Activated CD4-positive, alpha-beta memory T cell treated with anti-CD3 and anti-CD28 coated beads for 36 hours (primary cell): ENCODE results near the gene TMEM138. TPM values are rescaled to one million over a fixed set of nuclear protein-coding genes. Genes with fewer than 3 reads are reported as not detected.

Experiments
- CTCF ChIA-PET: fragments of 350-600 bp; sonication (Branson Sonifier 250); formaldehyde crosslinking; loops from one replicate; lab custom pipeline; 2021; ENCODE audit warnings: antibody characterized with exemption, inconsistent platforms; lab: Charles Lee
- POLR2A ChIA-PET: fragments of 350-600 bp; sonication (Branson Sonifier 250); formaldehyde crosslinking; loops from one replicate; lab custom pipeline; 2021; ENCODE audit warnings: antibody characterized with exemption; lab: Charles Lee
- DNase-seq: peaks from one replicate; pipeline ENCODE4 v3.0.0-alpha.2; 2020
- H3K27ac Mint-ChIP-seq: one replicate; pipeline ENCODE4 v1.8.0; 2021; ENCODE audit warnings: mixed read lengths
- H3K27me3 Mint-ChIP-seq: one replicate; pipeline ENCODE4 v1.8.0; 2021; ENCODE audit warnings: mixed read lengths
- H3K36me3 Mint-ChIP-seq: one replicate; pipeline ENCODE4 v1.8.0; 2021; ENCODE audit warnings: mixed read lengths
- H3K4me1 Mint-ChIP-seq: one replicate; pipeline ENCODE4 v1.8.0; 2021; ENCODE audit warnings: low read depth, mixed read lengths
- H3K4me3 Mint-ChIP-seq: one replicate; pipeline ENCODE4 v1.8.0; 2021; ENCODE audit warnings: mild to moderate bottlenecking, mixed read lengths
- H3K9me3 Mint-ChIP-seq: one replicate; pipeline ENCODE4 v1.8.0; 2021; ENCODE audit warnings: mixed read lengths
- intact Hi-C: fragments of 100-400 bp; cut with micrococcal nuclease; formaldehyde crosslinking; loops from one replicate; pipeline ENCODE4 v1.15.1; 2023
- total RNA-seq, 2 experiments: library from RNA; stranded (reverse); gene quantifications; one replicate each; pipeline ENCODE4 v1.2.3, GENCODE V29; 2021

TMEM138 gene
- total RNA-seq, 2 experiments from 2014 or later, result 33.7 to 34.6 TPM

DNA sequence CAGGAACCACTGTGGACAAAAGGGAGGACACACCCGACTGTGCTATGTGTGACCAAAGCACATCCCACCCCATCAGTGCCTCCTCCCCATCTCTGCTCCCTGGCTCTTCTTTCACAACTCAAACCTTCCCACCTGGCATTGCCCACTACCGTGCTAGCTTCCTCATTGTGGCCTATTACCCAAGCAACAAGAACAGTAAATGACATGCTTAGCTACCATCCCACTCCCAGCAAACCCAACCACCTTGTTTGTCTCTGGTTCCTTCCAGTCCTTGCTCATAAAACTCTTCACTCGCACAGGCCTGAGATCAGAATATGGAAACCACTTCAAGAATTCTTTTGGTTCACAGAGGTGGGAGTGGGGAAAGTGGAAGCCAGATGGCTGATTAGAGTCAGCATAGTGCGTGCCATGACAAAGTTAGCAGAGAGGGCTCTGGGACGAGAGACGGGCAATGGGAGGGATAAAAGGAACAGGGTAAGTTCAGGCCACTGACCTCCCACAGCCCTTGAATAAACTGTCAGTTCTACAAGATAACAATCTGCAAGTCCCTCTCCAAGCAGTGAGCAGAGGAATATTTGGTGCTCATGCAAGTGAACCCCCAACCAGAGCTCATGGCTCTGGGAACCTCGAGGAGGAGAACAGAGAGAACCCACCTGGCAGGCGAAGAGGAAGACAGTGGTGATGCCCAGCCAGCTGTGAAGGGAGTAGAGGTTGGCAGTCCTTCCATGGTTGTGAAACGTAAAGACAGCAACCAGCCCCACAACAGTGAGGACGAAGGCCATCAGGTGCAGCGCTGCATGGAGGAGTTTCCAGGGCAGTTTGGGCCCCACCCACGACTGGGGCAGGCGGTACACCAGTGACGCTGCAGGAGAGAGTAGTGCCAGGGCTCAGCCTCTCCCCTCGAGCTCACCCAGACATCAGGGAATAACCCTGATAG is 8.8 kb upstream of the TMEM138 start:
- Mint-ChIP-seq H3K27me3 (no peaks in the 10 kb centered on the region), H3K27ac (no peak overlapping the region), H3K36me3 (peaks cover 13% of the 10 kb centered on the region), H3K4me1 (peaks cover 6% of the 10 kb centered on the region), H3K4me3 (no peak overlapping the region), H3K9me3 (no peaks in the 10 kb centered on the region)
- DNase-seq, result no peak
- CTCF ChIA-PET, result interaction anchor here (0.7 to 5.4 kb wide), 3 partner anchors 16 to 32 kb away, joined by 4 to 40 read pairs (median 6); no protein-coding TSS in a partner anchor
- POLR2A ChIA-PET, result no interaction called here
- intact Hi-C loops, result no loop called here

DNA sequence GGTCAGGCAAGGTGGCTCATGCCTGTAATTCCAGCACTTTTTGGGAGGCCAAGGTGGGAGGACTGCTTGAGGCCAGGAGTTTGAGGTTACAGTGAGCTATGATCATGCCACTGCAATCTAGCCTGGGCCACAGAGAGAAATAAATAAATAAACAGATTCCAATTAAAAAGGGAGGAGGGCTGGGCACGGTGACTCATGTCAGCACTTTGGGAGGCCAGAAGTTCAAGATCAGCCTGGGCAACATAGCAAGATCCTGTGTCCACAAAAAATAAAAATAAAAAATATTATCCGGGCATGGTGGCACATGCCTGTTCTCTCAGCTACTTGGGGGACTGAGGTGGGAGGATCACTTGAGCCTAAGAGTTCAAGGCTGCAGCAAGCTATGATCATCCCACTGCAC is 8.0 kb upstream of the TMEM138 start:
- ChIA-PET CTCF (interaction anchor here (1.1 to 5.4 kb wide), 2 partner anchors 17 to 31 kb away, joined by 6 to 40 read pairs; no protein-coding TSS in a partner anchor), POLR2A (no interaction called here)
- intact Hi-C loops, result no loop called here
- no peak overlapping the region for H3K4me3 Mint-ChIP-seq
- H3K27me3 Mint-ChIP-seq, result no peaks in the 10 kb centered on the region
- no peak overlapping the region for H3K27ac Mint-ChIP-seq
- peaks cover 7% of the 10 kb centered on the region for H3K4me1 Mint-ChIP-seq
- H3K36me3 Mint-ChIP-seq, result peaks cover 10% of the 10 kb centered on the region
- no peaks in the 10 kb centered on the region for H3K9me3 Mint-ChIP-seq
- no peak for DNase-seq

DNA sequence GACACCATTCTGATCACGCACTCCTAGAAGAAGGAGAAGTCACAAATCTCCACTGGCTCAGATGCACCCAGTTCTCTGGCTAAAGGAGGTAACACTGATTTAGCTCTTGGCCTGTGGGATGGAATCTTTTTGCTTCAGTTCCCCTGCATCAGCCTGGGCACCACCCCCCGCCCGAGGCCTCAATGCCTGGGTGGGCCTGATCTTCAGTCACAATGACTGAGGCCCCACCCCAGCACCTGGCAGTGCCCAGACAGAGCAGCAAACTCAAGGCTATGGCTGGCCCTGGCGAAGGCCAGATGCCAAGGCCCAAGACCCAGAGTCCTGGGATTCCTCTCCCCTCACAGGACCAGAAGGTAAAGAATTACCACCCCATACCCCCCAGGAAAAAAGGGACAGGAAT is 5.5 kb upstream of the TMEM138 start:
- H3K27ac Mint-ChIP-seq, result no peak overlapping the region
- no peaks in the 10 kb centered on the region for H3K27me3 Mint-ChIP-seq
- no peak for DNase-seq
- H3K4me3 Mint-ChIP-seq, result no peak overlapping the region
- H3K36me3 Mint-ChIP-seq, result peaks cover 9% of the 10 kb centered on the region
- H3K9me3 Mint-ChIP-seq, result no peaks in the 10 kb centered on the region
- intact Hi-C loops, result no loop called here
- H3K4me1 Mint-ChIP-seq, result peaks cover 20% of the 10 kb centered on the region
- ChIA-PET CTCF (interaction anchor here (1.7 to 5.4 kb wide), 2 partner anchors 19 to 29 kb away, joined by 6 to 40 read pairs; no protein-coding TSS in a partner anchor), POLR2A (no interaction called here)

DNA sequence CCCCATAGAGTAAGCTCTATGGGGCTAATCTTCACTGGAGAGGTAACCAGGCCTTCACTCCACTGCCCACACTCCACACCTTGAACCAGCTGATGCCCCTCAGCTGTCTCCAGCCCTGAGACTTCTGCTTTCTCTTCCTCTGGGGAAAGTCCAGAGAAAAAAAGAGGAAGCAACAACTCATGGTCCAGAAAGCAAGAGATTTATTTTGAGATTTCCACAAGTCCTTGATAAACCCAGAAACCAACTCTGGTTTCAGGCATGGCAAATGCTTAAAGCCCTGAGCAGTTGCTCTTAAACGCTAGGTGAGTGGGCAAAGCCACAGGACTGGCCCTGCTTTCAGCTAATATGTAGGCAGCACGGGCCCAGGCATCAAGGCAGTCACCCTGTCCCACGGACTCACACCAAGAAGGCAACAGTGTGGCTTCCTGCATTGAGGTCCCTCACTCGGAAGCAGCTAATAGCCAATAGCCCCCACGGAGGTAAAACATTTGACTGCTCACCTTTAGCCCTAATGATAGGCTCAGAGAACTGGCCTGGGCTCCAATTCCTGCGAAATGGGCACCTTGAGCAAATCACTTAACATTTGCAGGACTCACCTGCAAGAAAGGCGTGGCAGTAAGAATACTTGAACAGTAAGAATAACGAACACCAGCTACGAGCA is 4.8 kb upstream of the TMEM138 start:
- Mint-ChIP-seq H3K4me1 (peaks cover 22% of the 10 kb centered on the region), H3K27ac (no peak overlapping the region), H3K27me3 (no peaks in the 10 kb centered on the region), H3K9me3 (no peaks in the 10 kb centered on the region), H3K4me3 (no peak overlapping the region), H3K36me3 (peaks cover 11% of the 10 kb centered on the region)
- CTCF ChIA-PET, result interaction anchor here (1.8 to 5.4 kb wide), 2 partner anchors 20 to 28 kb away, joined by 8 to 40 read pairs; no protein-coding TSS in a partner anchor
- no peak for DNase-seq
- intact Hi-C loops, result no loop called here
- POLR2A ChIA-PET, result no interaction called here

DNA sequence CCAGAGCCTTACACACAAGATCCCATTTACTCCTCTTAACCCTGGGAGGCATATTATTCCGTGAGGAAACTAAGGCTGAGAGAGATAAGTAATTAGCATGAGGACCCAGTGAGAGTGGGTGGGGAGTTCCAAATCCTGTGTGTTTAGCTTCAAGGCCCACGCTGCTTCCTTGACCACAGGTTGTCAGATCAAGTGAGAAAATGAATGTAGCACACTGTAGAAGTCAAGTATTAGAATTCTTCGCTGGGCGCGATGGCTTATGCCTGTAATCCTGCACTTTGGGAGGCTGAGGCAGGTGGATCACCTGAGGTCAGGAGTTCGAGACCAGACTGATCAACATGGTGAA is 4.3 kb upstream of the TMEM138 start:
- Mint-ChIP-seq H3K9me3 (no peaks in the 10 kb centered on the region), H3K36me3 (peaks cover 10% of the 10 kb centered on the region), H3K4me1 (peaks cover 26% of the 10 kb centered on the region), H3K4me3 (no peak overlapping the region), H3K27me3 (no peaks in the 10 kb centered on the region), H3K27ac (no peak overlapping the region)
- CTCF ChIA-PET, result interaction anchor here (1.8 to 5.4 kb wide), 2 partner anchors 21 to 28 kb away, joined by 8 to 40 read pairs; no protein-coding TSS in a partner anchor
- POLR2A ChIA-PET, result no interaction called here
- DNase-seq, result no peak
- intact Hi-C loops, result no loop called here

DNA sequence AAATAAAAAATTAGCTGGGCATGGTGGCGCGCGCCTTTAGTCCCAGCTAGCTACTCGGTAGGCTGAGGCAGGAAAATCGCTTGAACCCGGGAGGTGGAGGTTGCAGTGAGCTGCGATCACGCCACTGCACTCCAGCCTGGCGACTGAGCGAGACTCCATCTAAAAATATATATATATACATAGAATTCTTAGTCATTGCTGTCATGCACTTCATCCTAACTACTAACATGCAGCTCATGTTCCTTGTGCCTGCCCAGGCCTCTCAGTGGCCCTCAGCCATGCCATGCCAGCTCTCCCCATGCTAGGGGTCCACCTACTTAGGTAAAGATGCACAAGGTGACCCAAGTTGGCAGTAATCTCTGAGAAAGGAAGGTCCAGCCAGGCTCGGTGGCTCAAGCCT is 3.6 kb upstream of the TMEM138 start:
- Mint-ChIP-seq H3K4me1 (peaks cover 32% of the 10 kb centered on the region), H3K36me3 (peaks cover 4% of the 10 kb centered on the region), H3K4me3 (no peak overlapping the region), H3K27me3 (no peaks in the 10 kb centered on the region), H3K27ac (no peak overlapping the region), H3K9me3 (no peaks in the 10 kb centered on the region)
- ChIA-PET POLR2A (no interaction called here), CTCF (interaction anchor here (1.8 to 5.4 kb wide), 2 partner anchors 21 to 27 kb away, joined by 8 to 40 read pairs; no protein-coding TSS in a partner anchor)
- intact Hi-C loops, result no loop called here
- DNase-seq, result no peak

DNA sequence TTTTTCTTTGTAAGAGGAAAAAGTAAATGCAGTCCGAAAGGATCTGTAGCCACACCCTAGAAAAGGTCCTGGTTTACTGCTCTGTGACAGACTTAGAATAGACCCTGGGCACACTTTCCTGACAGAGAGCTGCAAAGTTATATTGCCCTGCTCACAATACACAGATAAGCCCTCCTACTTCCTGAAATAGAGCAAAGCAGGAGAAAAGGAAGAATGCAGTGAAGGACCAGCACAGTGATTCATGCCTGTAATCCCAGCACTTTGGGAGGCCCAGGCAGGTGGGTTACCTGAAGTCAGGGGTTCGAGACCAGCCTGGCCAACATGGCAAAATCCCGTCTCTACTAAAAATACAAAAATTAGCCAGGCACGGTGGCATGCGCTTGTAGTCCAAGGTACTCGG is 2.7 kb upstream of the TMEM138 start:
- Mint-ChIP-seq H3K27me3 (no peaks in the 10 kb centered on the region), H3K4me3 (no peak overlapping the region), H3K27ac (no peak overlapping the region), H3K36me3 (peaks cover 4% of the 10 kb centered on the region), H3K9me3 (no peaks in the 10 kb centered on the region), H3K4me1 (peaks cover 36% of the 10 kb centered on the region)
- intact Hi-C loops, result no loop called here
- POLR2A ChIA-PET, result no interaction called here
- CTCF ChIA-PET, result interaction anchor here (0.6 to 5.7 kb wide), 3 partner anchors 25 to 1307 kb away, joined by 3 to 89 read pairs (median 71); partner anchors contain the start of genes DDB1 and TKFC
- DNase-seq, result no peak

DNA sequence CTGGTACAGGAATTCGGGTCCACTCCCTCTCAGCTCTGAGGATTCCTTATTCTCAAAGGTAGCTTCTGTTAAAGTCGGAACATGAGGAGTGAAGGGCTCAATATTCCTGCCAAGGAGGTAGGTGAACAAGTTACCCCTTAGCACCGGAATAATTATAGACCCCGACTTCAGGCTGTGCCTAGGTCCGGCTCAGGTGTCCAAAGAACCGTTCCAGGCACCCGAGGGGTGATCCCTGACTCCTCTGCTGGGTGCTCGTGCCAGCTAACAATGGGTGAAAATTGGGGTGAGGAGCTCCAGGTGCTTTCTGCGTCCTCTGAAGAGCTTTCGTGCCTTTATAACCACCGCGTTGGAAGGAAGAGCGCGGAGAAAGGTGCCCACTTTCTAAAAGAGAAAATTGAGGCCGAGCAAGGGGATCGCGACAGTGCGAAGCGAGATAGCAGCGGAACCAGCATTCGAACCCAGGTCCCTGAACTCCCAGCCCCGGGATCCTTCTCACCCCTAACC is 885 bp upstream of the TMEM138 start:
- intact Hi-C loops, result no loop called here
- CTCF ChIA-PET, result interaction anchor here (0.7 to 5.7 kb wide), 7 partner anchors 24 to 155 kb away, joined by 3 to 89 read pairs (median 8); partner anchors contain the start of genes CPSF7, DDB1, SDHAF2 and TKFC
- DNase-seq, result no peak
- H3K4me1 Mint-ChIP-seq, result peaks cover 34% of the 10 kb centered on the region
- H3K9me3 Mint-ChIP-seq, result no peaks in the 10 kb centered on the region
- POLR2A ChIA-PET, result interaction anchor here (0.6 to 3.2 kb wide), 8 partner anchors 13 to 646 kb away, joined by 3 to 30 read pairs (median 8); partner anchors contain the start of genes CPSF7, DDB1, SDHAF2 and TKFC
- H3K4me3 Mint-ChIP-seq, result peak overlapping the region; percentile 100
- H3K36me3 Mint-ChIP-seq, result peaks cover 4% of the 10 kb centered on the region
- H3K27ac Mint-ChIP-seq, result peak overlapping the region; percentile 96
- H3K27me3 Mint-ChIP-seq, result no peaks in the 10 kb centered on the region

DNA sequence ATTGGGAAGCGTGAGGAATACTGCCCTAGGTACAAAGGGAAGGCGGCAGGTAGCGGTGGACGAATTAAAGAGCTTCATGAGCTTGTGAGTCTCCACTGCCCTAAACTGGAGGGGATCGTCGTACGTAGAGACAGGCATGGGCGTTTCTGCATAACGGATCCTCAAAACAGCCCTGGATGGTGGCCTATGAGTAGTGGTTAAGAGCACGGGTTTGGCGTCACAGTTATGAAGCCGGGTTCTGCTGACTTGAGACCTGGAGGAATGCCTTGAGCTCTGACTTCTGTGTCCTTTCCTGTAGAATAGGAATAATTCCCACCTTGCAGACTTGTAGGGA is 335 bp downstream of the TMEM138 start:
- peak overlapping the region; percentile 100 for H3K4me3 Mint-ChIP-seq
- peak overlapping the region; percentile 96 for H3K27ac Mint-ChIP-seq
- DNase-seq, result peak; percentile 56
- ChIA-PET POLR2A (interaction anchor here (0.8 to 3.2 kb wide), 12 partner anchors 15 to 87 kb away, joined by 3 to 30 read pairs (median 6); partner anchors contain the start of genes CPSF7, DDB1, SDHAF2 and TKFC), CTCF (interaction anchor here (1.0 to 5.7 kb wide), 6 partner anchors 23 to 155 kb away, joined by 3 to 89 read pairs (median 8); partner anchors contain the start of genes DDB1, TKFC and TMEM216)
- H3K9me3 Mint-ChIP-seq, result no peaks in the 10 kb centered on the region
- intact Hi-C loops, result loop anchor here (1.0 to 2.0 kb wide), 4 partner anchors 26 to 201 kb away; partner anchors contain the start of genes CPSF7, TMEM216 and VPS37C
- no peaks in the 10 kb centered on the region for H3K27me3 Mint-ChIP-seq
- H3K36me3 Mint-ChIP-seq, result peaks cover 11% of the 10 kb centered on the region
- peaks cover 32% of the 10 kb centered on the region for H3K4me1 Mint-ChIP-seq

DNA sequence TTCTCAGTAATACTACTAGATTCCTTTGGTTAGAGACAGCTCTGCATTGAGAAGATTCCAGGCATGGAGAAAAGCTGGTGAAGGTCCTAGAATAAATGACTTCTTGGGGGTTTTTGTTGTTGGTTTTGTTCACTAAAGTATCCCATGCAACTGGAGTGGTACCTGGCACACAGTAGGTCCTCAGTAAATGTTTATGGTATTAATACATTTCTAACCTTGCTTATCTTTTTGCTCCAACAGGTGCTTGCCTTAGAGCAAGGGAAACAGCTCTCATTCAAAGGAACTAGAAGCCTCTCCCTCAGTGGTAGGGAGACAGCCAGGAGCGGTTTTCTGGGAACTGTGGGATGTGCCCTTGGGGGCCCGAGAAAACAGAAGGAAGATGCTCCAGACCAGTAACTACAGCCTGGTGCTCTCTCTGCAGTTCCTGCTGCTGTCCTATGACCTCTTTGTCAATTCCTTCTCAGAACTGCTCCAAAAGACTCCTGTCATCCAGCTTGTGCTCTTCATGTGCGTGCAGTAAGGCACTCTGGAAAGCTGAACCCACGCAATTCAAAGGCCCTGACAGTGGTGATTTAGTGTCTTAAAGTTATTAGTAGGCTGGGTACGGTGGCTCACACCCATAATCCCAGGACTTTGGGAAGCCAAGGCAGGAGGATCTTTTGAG is 2.0 kb downstream of the TMEM138 start:
- ChIA-PET CTCF (interaction anchor here (1.3 to 5.7 kb wide), 5 partner anchors 21 to 71 kb away, joined by 3 to 89 read pairs (median 8); partner anchors contain the start of genes DDB1 and TKFC), POLR2A (no interaction called here)
- H3K4me1 Mint-ChIP-seq, result peaks cover 29% of the 10 kb centered on the region
- intact Hi-C loops, result no loop called here
- no peak for DNase-seq
- no peaks in the 10 kb centered on the region for H3K27me3 Mint-ChIP-seq
- peaks cover 21% of the 10 kb centered on the region for H3K36me3 Mint-ChIP-seq
- no peaks in the 10 kb centered on the region for H3K9me3 Mint-ChIP-seq
- peak overlapping the region; percentile 100 for H3K4me3 Mint-ChIP-seq
- peak overlapping the region; percentile 51 for H3K27ac Mint-ChIP-seq

DNA sequence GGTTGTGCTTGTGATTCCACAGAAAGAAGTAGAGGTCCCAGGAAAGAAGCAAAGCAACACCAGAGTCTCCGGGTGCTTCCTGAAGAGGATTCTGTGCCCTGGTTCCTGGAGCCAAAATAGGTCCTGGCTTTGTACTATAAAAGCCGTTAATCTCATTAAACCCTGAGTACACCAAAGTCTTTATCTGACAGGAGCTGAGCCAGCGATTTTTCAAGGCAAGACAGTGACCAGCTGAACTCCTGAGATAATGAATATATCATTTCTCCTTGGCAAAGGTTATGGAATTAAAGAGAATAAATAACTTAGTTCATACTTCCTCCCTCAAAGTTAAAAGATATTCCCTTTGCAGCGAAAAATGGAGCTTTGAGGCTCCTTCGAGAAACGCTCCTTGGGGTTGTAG is 5.2 kb downstream of the TMEM138 start:
- H3K36me3 Mint-ChIP-seq, result peaks cover 37% of the 10 kb centered on the region
- intact Hi-C loops, result no loop called here

More for the DNA sequence above, 5.2 kb downstream of the TMEM138 start:
- no peak overlapping the region for H3K4me3 Mint-ChIP-seq
- peaks cover 22% of the 10 kb centered on the region for H3K4me1 Mint-ChIP-seq
- CTCF ChIA-PET, result interaction anchor here (1.8 kb wide), 2 partner anchors 16 to 68 kb away, joined by 5 read pairs; no protein-coding TSS in a partner anchor
- DNase-seq, result no peak
- POLR2A ChIA-PET, result interaction anchor here (1.3 kb wide), 1 partner anchor 18 kb away, joined by 4 read pairs; no protein-coding TSS in a partner anchor
- H3K27ac Mint-ChIP-seq, result no peak overlapping the region
- no peaks in the 10 kb centered on the region for H3K27me3 Mint-ChIP-seq
- H3K9me3 Mint-ChIP-seq, result no peaks in the 10 kb centered on the region
